Activated naive CD4-positive, alpha-beta T cell treated with anti-CD3 and anti-CD28 coated beads, Interleukin-2, amount 50 U/mL, for 16 hours (primary cell): ENCODE results near the gene SGPP2.
A peak's percentile ranks its signal among the peaks of the same experiment; 100 is the strongest.
"Not testable (repeated sequence)": the region's sequence is repeated elsewhere in the genome, so short reads cannot be mapped to it uniquely, and the experiment has no call there.

Source experiments
- DNase-seq: peaks from one replicate; pipeline ENCODE4 v3.0.0-alpha.2; 2020

The SGPP2 gene

GRCh38 chr2:222424276-222424728, at the start of gene SGPP2:
Gene SGPP2 (plus strand): TSS chr2:222424543. CDS start chr2:222424603, 60 bp downstream.
- DNase-seq = peak; percentile 19

- no peak for DNase-seq
Observed at GRCh38 chr2:222375798-222376197, 48.5 kb upstream of the SGPP2 start.

GRCh38 chr2:222380456-222380855, 43.9 kb upstream of the SGPP2 start:
- DNase-seq = no peak

GRCh38 chr2:222381566-222381965, 42.8 kb upstream of the SGPP2 start:
- no peak for DNase-seq

GRCh38 chr2:222383255-222383654, 41.1 kb upstream of the SGPP2 start:
- no peak for DNase-seq

GRCh38 chr2:222391743-222392285, 32.5 kb upstream of the SGPP2 start:
- no peak for DNase-seq

GRCh38 chr2:222393733-222394267, 30.5 kb upstream of the SGPP2 start:
- DNase-seq = no peak

- DNase-seq = no peak
Observed at GRCh38 chr2:222398446-222398885, 25.9 kb upstream of the SGPP2 start.

GRCh38 chr2:222399038-222399783, 25.1 kb upstream of the SGPP2 start:
- DNase-seq = no peak

GRCh38 chr2:222404151-222404905, 20.0 kb upstream of the SGPP2 start:
- no peak for DNase-seq

GRCh38 chr2:222408684-222409083, 15.7 kb upstream of the SGPP2 start:
- no peak for DNase-seq

- no peak for DNase-seq
Observed at GRCh38 chr2:222410534-222410933, 13.8 kb upstream of the SGPP2 start.

GRCh38 chr2:222412334-222412733, 12.0 kb upstream of the SGPP2 start:
- DNase-seq = not testable (repeated sequence)

- DNase-seq = no peak
Observed at GRCh38 chr2:222413295-222413911, 10.9 kb upstream of the SGPP2 start.

- DNase-seq = no peak
Observed at GRCh38 chr2:222418739-222419138, 5.6 kb upstream of the SGPP2 start.

GRCh38 chr2:222420508-222420907, 3.8 kb upstream of the SGPP2 start:
- DNase-seq = no peak

GRCh38 chr2:222421626-222422025, 2.7 kb upstream of the SGPP2 start:
- no peak for DNase-seq

GRCh38 chr2:222423186-222423585, 1.2 kb upstream of the SGPP2 start:
- DNase-seq = no peak

GRCh38 chr2:222423632-222424275, 589 bp upstream of the SGPP2 start:
- peak; percentile 51 for DNase-seq

- peak; percentile 17 for DNase-seq
Observed at GRCh38 chr2:222424729-222425671, 657 bp downstream of the SGPP2 start.

GRCh38 chr2:222427646-222428301, 3.4 kb downstream of the SGPP2 start:
- no peak for DNase-seq
